ENCODE results near the gene TPST2.

TPST2 gene

GRCh38 chr22:26601726-26602125 is 11.8 kb upstream of the TPST2 start:
- TF ChIP-seq POLR2A (IDR thresholded peaks at IDR 0.05; ENCODE audit: low read length): no peak
- no peak for TF ChIP-seq GATA1 (IDR thresholded peaks at IDR 0.05; ENCODE audit: low read depth, low read length)
- no peak for DNase-seq

GRCh38 chr22:26599505-26599904 is 9.6 kb upstream of the TPST2 start:
- no peak for DNase-seq
- TF ChIP-seq POLR2A (IDR thresholded peaks at IDR 0.05; ENCODE audit: low read length): no peak
- no peak for TF ChIP-seq GATA1 (IDR thresholded peaks at IDR 0.05; ENCODE audit: low read depth, low read length)

GRCh38 chr22:26597480-26597879 is 7.5 kb upstream of the TPST2 start:
- no peak for DNase-seq
- TF ChIP-seq POLR2A (IDR thresholded peaks at IDR 0.05; ENCODE audit: low read length): no peak
- TF ChIP-seq GATA1 (IDR thresholded peaks at IDR 0.05; ENCODE audit: low read depth, low read length): no peak

- TF ChIP-seq POLR2A (IDR thresholded peaks at IDR 0.05; ENCODE audit: low read length) (peak; percentile 23), GATA1 (IDR thresholded peaks at IDR 0.05; ENCODE audit: low read depth, low read length) (no peak)
- peak; percentile 83 to 88 for DNase-seq
Observed at GRCh38 chr22:26597026-26597425, 7.1 kb upstream of the TPST2 start.

- no peak for DNase-seq
- TF ChIP-seq POLR2A (IDR thresholded peaks at IDR 0.05; ENCODE audit: low read length) (no peak), GATA1 (IDR thresholded peaks at IDR 0.05; ENCODE audit: low read depth, low read length) (no peak)
Observed at GRCh38 chr22:26593763-26594162, 3.8 kb upstream of the TPST2 start.

GRCh38 chr22:26592421-26592891 is 2.5 kb upstream of the TPST2 start:
- DNase-seq: no peak

GRCh38 chr22:26589367-26589844 is 526 bp downstream of the TPST2 start:
- TF ChIP-seq POLR2A (IDR thresholded peaks at IDR 0.05; ENCODE audit: low read length) (no peak), GATA1 (IDR thresholded peaks at IDR 0.05; ENCODE audit: low read depth, low read length) (no peak)
- peak; percentile 61 to 73 for DNase-seq

More at GRCh38 chr22:26592421-26592891, 2.5 kb upstream of the TPST2 start:
- TF ChIP-seq POLR2A (IDR thresholded peaks at IDR 0.05; ENCODE audit: low read length): no peak
- no peak for TF ChIP-seq GATA1 (IDR thresholded peaks at IDR 0.05; ENCODE audit: low read depth, low read length)

GRCh38 chr22:26588729-26589366 is 1.1 kb downstream of the TPST2 start:
- peak; percentile 34 to 55 for DNase-seq
- TF ChIP-seq POLR2A (IDR thresholded peaks at IDR 0.05; ENCODE audit: low read length) (peak; percentile 47), GATA1 (IDR thresholded peaks at IDR 0.05; ENCODE audit: low read depth, low read length) (no peak)

GRCh38 chr22:26587991-26588613 is 1.8 kb downstream of the TPST2 start:
- no peak for TF ChIP-seq GATA1 (IDR thresholded peaks at IDR 0.05; ENCODE audit: low read depth, low read length)
- TF ChIP-seq POLR2A (IDR thresholded peaks at IDR 0.05; ENCODE audit: low read length): no peak
- peak; percentile 64 to 72 for DNase-seq

- no peak for TF ChIP-seq GATA1 (IDR thresholded peaks at IDR 0.05; ENCODE audit: low read depth, low read length)
- peak; percentile 40 for TF ChIP-seq POLR2A (IDR thresholded peaks at IDR 0.05; ENCODE audit: low read length)
Observed at GRCh38 chr22:26586556-26587325, 3.2 kb downstream of the TPST2 start.

GRCh38 chr22:26585104-26585790 is 4.7 kb downstream of the TPST2 start:
- peak; percentile 59 for TF ChIP-seq POLR2A (IDR thresholded peaks at IDR 0.05; ENCODE audit: low read length)
- TF ChIP-seq GATA1 (IDR thresholded peaks at IDR 0.05; ENCODE audit: low read depth, low read length): no peak
- DNase-seq: peak; percentile 94 to 95

More at GRCh38 chr22:26586556-26587325, 3.2 kb downstream of the TPST2 start:
- peak; percentile 32 to 45 for DNase-seq

- DNase-seq: no peak
- TF ChIP-seq POLR2A (IDR thresholded peaks at IDR 0.05; ENCODE audit: low read length) (no peak), GATA1 (IDR thresholded peaks at IDR 0.05; ENCODE audit: low read depth, low read length) (no peak)
Observed at GRCh38 chr22:26584010-26584409, 5.9 kb downstream of the TPST2 start.

- peak; percentile 26 to 63 for DNase-seq
- TF ChIP-seq POLR2A (IDR thresholded peaks at IDR 0.05; ENCODE audit: low read length): no peak
Observed at GRCh38 chr22:26581633-26582168, 8.2 kb downstream of the TPST2 start.
